ENCODE data around the gene LRRN2. TPM values are rescaled to one million over a fixed set of nuclear protein-coding genes. Genes with fewer than 3 reads are reported as not detected.
A peak's percentile ranks its signal among the peaks of the same experiment; 100 is the strongest.

LRRN2 gene
- total and polyA plus RNA-seq, 9 of the 15 experiments (the other 6 are each of a cell fraction or from before 2014, with no cell fraction given) = 0.05 TPM; not detected in 8

DNA sequence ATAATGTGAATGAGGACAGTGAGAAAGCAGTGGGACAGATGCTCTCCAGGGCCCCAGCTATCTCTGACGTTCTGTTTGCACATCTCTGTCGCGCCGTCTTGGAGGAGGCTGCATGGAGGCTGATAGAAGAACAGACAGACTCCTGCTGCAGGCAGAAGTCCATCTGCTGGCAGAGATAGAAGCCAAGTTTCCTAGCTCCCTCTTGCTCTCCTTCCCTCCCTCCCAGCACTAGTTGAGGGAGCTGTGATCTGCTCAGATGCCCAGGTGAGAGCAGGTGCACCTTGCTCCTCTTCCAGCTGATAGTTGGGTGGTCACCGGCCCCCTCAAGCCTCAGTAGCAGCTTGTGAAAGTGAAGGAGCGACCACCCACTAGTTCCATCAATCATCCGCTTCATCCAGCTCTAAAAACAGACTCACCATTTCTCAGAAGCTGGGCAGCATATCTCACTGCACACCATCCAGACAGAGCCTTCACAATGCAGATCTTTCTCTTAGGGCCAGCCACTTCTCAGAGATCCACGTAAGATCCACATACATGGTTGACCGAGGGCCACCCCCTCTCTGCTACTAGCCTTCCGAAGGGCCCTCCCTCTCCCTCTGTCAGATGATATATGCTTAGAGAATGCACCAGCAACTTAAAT lies 12.9 kb downstream of the LRRN2 start (continued):
- TF ChIP-seq REST (IDR thresholded peaks at IDR 0.05; ENCODE audit: borderline replicate concordance) = peak; percentile 30; the same call in 1 of the 2 replicates
- 0 out of 2 replicates have a peak, but pooled peaks have one; percentile 18 for TF ChIP-seq REST (CRISPR knock-in tag; IDR thresholded peaks at IDR 0.05; ENCODE audit: low read depth)
- TF ChIP-seq, protein P1, sequence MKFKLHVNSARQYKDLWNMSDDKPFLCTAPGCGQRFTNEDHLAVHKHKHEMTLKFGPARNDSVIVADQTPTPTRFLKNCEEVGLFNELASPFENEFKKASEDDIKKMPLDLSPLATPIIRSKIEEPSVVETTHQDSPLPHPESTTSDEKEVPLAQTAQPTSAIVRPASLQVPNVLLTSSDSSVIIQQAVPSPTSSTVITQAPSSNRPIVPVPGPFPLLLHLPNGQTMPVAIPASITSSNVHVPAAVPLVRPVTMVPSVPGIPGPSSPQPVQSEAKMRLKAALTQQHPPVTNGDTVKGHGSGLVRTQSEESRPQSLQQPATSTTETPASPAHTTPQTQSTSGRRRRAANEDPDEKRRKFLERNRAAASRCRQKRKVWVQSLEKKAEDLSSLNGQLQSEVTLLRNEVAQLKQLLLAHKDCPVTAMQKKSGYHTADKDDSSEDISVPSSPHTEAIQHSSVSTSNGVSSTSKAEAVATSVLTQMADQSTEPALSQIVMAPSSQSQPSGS (CRISPR knock-in tag; IDR thresholded peaks at IDR 0.05) = no peak
- peak; percentile 100 for TF ChIP-seq ARID1B (IDR thresholded peaks at IDR 0.05)
- TF ChIP-seq SMC3 (conservative IDR thresholded peaks at IDR 0.05; ENCODE audit: insufficient read depth, low read depth, low read length) = no peak
- TF ChIP-seq ZNF134 (CRISPR knock-in tag; conservative IDR thresholded peaks at IDR 0.05) = peak; percentile 54; the same call in 1 of the 2 replicates
- no peak for TF ChIP-seq BRD9 (IDR thresholded peaks at IDR 0.05; ENCODE audit: low read depth, partially characterized antibody)
- peak; percentile 100 for TF ChIP-seq CBFA2T3 (IDR thresholded peaks at IDR 0.05)
- TF ChIP-seq, protein P2, sequence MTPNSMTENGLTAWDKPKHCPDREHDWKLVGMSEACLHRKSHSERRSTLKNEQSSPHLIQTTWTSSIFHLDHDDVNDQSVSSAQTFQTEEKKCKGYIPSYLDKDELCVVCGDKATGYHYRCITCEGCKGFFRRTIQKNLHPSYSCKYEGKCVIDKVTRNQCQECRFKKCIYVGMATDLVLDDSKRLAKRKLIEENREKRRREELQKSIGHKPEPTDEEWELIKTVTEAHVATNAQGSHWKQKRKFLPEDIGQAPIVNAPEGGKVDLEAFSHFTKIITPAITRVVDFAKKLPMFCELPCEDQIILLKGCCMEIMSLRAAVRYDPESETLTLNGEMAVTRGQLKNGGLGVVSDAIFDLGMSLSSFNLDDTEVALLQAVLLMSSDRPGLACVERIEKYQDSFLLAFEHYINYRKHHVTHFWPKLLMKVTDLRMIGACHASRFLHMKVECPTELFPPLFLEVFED (CRISPR knock-in tag; conservative IDR thresholded peaks at IDR 0.05) = peak; percentile 90; the same call in 1 of the 2 replicates
- peak; percentile 91 for TF ChIP-seq ZNF589 (CRISPR knock-in tag; IDR thresholded peaks at IDR 0.05; ENCODE audit: low read depth)
- 0 out of 2 replicates have a peak, but pooled peaks have one; percentile 18 for TF ChIP-seq MAFK (IDR thresholded peaks at IDR 0.05; ENCODE audit: low read length)
- TF ChIP-seq ERF (CRISPR knock-in tag; IDR thresholded peaks at IDR 0.05) = peak; percentile 96
- TF ChIP-seq ZNF354B (CRISPR knock-in tag; IDR thresholded peaks at IDR 0.05) = no peak
- peak; percentile 77 for TF ChIP-seq CREB1 (IDR thresholded peaks at IDR 0.05)
- TF ChIP-seq CREB1 (CRISPR knock-in tag; IDR thresholded peaks at IDR 0.05) = peak; percentile 82
- TF ChIP-seq ZBTB17 (CRISPR knock-in tag; IDR thresholded peaks at IDR 0.05) = peak; percentile 81
- peak; percentile 97 for TF ChIP-seq HLTF (IDR thresholded peaks at IDR 0.05)

All from K562 (cell line).